Stimulated activated CD4-positive, alpha-beta T cell treated with anti-CD3 and anti-CD28 coated beads, Interleukin-1b, Interleukin-23, amount 100 ng/mL, for 4 hours (primary cell): ENCODE results near the gene PJA1.

ENCODE experiments used
- DNase-seq, 2 donors: peaks; one replicate each; pipeline ENCODE4 v3.0.0-alpha.2; 2020; ENCODE audit warnings: low read depth in 2 of 2

Gene PJA1

DNA sequence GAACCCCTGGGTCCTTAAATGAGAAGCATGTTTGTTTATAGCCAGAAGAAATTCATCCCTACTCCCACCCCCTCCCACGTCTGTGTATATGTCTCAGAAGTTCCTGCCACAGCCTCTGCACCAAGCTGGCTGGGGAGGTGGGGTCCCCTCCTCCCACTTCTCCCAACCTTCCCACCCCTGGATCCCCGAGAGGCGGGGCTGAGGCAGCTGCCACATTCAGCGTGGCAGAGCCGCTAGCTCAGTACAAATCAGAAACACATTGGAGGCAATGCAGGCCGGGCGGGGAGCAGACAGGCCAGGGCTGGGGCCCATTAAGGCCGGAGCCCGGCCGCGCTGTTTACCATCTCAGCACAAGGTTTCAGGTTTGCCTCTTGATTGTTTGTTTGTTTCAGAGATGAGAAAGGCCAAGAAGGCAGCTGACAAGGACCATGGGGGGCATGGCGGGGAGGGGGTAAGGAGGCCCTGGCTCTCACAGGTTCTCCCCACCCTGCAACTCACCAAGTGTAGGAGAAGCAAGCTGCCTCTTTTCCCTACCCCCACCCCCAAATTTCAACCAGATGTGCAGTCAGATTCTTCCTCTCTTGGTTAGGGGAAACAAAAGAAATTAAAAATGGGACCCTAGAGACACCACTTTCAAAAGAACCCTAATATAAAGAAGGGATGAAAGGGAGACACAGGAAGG, 22.3 kb downstream of the PJA1 start:
- DNase-seq = no peak

DNA sequence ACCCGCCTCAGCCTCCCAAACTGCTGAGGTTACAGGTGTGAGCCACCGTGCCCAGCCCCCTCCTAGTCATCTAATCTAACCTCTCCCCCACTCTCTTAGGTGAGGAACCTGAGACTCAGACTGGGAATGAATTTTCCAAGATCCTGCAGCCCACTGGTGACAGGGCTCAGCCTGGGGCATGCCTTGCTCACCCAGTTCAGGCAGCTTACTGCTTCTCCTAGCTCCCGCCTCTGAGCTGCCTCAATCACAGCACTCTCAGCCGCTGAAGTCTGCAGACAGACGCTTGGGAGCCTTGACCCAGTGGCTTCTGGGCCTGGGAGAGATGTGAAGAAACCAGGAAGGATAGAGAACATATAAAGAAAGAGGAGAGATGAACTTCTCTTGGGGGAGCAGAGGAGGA, 24.4 kb downstream of the PJA1 start:
- no peak for DNase-seq

DNA sequence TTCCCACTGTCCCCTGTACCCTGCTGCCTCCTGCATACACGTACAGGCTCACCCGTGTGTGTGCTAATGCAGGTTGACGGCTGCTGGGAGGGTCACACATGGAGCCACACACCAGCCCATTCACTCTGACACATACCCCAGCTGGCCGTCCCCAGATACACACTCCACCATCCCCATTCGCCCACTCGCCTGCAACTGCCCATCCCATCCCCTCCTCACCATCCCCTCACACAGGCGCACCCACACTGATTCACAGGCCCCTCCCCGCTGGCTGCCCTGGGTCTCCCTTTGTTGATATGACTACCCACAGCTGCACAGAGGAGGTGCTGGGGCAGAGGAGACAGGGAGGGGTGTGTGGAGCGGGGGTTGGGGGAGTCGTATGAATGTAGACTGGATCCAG, 25.7 kb downstream of the PJA1 start:
- no peak for DNase-seq

DNA sequence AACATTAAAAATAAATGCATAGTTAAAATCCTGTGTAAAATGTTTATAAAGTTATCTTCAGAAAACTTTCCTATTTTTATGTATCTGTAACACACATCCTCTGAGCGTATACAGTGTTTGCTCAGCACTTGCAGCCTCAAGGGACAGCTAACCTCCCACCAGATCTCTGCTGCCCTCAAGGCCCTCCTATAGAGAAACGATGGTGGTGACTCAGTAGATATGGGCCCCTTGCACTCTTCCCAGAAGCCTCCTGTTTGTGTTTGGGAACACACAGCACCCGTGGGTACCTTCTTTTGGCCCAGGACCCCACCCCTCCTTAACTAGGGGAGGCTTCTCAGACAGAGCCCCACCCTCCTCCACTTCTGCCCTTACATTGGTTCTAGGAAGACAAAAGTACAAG, 26.7 kb downstream of the PJA1 start:
- no peak for DNase-seq

DNA sequence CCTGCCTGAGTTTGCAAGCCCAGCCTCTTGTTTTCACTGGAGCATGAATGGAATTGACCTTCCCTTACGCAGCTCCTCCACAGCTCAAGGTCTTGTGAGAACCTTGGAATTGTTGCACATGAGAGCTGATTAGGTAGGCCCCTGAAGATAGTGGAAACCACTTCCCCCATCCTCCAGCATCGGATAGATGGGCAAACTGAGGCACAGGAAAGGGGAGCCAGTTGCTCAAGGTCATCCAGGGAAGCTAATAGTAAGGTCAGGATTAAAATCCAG, 27.2 kb downstream of the PJA1 start:
- DNase-seq = no peak

DNA sequence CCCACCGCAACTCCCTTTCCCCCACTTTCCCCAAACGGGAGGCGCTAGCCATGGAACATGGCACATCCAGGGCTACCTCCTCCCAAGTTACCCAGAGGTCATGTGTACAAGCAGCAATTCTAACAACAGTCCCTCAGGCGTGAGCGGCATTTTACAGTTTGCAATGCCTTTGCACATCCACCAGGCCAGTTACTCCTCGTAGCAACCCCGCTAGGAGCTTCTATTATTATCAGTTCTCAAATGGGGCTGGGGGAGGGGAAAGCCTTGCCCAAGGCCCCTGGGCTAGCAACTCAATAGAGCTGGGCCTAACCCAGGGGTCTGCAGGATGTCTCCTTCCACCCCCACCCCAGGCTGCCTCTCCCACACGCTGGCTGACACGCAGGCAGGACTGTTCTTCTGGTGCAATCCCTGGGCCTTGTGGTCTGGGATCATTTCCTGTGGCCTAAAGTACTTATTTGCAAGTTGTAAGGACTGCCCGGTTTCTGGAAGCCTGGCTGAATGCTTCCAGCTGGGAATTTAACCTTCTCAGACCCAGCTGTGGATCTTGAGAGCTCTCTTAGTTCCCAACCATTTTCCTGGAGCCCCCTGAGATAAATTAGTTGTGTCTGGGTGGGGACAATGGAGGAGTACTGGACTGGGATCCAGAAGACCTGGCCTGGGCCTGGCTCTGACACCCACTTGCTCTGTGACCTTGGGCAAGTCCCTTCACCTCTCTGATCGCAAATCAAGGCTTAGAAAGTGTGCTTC, 27.7 kb downstream of the PJA1 start:
- DNase-seq = no peak

DNA sequence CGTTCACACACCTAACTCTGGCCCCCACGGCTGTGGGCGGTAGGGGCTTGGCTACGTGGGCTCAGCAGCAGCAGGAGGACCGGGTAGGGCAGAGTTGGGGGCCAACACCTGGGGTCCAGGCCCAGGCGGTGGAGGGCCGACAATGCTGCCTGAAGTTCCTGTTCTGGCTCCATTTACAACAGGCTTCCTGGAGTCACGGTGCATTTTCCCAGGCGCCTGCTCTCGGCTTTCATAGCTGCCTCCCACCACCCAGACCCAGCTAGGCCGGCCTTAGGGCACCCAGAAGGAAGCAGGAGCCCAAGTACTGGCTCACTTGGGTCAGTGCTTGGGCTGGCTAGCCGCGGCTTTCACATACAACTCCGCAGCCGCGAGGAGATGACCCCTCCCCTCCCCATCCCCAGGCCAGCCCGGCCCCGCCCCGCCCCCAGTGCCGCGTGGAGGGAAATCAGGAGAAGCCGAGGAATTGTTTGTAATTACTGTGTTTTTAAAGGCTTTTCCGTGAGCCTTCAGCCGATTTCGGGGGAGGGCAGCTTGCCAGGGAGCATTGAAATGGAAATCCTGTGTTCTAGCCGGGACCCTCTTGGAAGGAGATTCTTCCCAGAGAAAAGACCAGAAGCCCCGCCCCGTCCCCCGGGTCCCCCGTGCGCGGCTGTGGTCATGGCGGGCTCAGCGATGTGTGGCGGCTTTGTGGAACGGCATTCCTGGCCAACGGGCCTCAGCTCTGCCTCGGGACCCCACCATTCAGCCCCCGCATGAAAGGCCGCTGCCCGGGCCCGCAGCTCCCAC, 28.5 kb downstream of the PJA1 start:
- DNase-seq = no peak

DNA sequence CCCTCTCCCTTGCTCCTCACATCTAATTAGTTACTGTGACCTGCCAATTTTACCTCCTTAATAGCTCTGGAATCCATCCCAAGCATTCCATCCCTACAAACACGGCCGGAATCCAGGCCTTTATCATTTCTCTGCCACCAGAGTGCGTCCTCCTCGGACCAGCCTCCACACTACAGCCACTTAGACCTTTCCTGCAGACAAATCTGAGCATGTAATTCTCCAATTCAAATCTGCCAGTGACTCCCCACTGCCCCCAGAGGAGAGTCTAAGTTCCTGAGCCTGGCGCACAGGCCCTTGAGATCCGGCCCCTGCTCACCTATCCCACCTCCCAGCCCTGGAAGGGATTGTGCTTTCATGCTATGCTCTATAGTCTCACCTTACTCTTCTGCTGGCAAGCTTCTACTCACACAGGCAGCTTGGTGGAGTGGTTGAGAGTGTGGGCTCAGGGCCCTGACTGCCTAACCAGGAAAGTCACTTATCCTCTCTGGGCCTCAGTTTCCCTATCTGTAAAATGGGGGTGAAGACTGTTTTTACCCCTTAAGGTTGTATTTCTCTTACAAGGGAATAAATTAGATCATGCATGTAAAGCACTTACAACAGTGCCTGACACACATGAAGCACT, 31.2 kb downstream of the PJA1 start:
- no peak for DNase-seq

DNA sequence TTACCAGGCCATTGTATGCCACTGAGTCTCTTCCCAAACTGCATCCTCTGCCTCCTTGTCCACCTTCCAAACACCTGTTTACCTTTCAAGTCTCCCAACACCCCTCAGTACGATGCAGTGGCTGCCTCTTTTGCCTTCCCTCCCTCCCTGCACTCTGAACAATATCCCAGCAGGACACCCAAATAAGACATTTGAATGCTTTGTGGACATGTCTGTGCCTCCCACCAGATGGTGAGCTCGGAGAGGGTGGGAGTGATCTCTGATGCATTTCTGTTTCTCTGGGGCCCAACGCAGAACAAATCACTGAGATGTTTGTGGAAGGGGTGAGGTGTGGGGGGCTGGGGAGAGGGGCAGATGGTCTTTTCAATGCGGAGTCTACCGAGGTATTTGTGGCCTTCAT, 33.4 kb downstream of the PJA1 start:
- DNase-seq = no peak

DNA sequence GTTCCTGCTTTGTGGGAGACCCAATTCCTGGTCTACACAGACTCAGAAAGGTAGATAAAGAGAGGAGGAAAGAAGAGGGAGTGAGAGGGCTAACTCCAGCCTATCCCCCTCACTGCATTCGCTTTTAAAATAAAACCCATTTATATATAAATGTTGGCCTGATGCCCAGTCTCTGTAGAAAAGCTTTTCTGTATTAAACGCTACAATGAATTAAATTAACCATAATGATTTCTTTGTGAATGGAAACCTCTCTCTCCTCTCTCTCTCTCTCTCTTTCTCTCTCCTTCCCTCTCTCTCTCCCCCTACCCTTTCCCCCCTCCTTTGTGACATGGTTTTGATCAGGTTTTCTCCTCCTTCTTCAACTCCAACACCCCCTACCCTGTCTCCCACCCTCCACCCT, 34.8 kb downstream of the PJA1 start:
- DNase-seq = no peak

DNA sequence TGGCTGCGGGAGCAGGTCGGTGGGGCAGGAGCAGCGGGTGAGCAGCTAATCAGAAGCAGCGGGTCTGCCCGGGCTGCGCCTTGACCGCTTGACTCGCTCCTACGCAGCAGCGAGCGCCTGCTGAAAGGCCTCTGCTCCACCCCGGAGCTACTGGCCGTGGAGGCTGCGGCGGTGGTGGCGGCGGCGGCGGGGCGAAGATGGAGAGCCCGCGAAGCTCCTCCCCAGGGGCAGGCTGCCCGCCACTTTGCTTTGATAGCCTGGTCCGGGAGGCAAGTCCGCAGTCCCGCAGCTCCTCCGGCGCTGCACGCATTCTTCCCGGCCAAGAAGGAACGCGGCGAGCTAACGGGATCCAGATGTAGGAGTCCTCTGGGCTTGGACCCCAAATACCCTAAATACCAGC, 36.7 kb downstream of the PJA1 start:
- DNase-seq = no peak

DNA sequence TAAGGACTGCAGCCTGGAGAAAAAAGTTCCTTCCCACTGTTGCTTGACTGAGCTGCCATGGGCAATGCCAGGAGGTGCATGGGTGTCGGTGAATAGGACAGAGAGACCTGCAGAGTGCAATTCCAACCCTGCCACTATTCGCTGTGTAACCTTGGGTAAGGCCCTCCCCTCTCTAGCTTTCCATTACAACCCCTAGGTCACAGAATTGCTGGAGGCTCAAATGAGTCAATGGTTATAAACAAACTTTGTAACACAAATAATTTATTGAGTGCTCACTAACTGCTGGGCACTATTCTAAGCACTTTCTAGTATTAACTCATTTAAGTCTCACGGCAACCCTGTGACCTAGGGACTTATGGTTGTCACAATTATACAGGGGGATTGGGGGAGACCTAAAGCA, 37.8 kb downstream of the PJA1 start:
- DNase-seq = no peak

DNA sequence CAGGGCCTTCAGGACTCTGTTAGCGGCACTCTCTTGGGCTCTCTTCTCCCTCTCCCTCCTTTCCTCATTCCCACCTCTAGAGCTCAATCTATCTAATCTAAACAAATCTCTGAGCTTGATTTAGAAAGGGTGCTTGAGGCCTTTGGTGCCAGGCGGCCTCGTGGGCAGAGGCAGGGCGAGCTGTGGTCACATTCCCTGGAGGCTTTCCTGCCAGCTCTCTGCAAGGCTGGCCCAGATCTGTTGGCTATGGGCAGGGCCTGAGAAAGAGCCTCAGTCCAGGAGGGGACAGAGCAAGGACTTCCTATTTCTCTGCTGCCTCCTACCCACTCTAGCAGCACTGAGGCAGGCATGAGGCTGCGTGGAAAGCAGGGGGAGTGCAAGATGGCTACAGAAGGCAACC, 38.6 kb downstream of the PJA1 start:
- no peak for DNase-seq

DNA sequence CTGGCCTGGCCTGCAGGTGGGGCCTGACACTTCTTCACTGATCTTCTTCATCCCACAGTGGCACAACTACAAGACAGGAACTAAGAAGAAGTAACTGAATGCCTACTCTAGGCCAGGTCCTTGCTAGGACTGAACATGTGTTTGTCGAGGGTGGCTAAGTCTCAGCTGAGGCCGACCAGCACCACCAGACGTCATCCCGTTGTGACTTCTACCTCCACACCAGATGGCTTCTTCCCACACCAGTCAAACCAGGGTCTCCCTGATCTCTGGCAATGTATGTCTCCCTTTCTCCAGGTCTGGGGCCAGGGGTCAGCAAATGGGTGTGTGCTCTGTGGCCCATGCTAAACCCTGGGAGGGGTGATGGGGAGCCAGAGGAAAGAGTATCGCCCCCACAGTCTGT, 40.2 kb downstream of the PJA1 start:
- DNase-seq = no peak

DNA sequence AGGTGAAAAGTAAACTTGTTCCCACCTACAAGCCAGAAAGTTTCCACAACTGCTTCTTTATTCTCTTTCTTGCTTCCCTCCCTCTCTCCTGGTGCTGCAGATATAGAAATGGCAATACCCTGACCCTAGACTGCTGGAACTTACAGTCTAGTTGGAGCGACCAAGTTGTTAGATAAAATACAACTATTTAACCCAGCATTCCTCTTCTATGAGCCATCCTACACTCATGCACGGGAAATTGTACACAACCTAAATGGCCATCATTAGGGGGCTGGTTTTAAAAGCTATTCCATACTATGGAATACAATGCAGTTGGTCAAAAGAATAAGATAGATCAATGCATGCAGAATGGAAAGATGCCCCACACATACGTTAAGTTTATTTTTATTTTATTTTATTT, 41.1 kb downstream of the PJA1 start:
- no peak for DNase-seq

DNA sequence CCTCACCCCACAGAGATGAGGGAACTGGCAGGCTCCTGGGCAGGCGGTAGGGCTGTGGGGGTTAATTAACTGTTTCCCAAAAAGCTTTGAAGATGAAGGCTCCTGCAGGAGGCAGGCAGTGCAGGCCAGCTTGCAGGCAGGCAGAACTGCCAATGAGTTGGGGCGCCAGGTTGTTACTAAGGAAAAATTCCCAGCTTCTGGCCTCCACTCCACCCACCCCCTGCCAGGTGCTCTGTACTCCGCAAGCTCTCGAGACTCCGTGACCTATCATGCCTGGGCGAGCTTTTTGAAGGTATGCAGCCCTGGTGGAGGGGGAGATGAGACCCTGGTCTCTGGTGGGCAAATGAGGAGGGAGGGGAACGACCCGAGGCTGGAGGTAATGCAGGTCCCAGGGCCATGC, 41.8 kb downstream of the PJA1 start:
- no peak for DNase-seq

DNA sequence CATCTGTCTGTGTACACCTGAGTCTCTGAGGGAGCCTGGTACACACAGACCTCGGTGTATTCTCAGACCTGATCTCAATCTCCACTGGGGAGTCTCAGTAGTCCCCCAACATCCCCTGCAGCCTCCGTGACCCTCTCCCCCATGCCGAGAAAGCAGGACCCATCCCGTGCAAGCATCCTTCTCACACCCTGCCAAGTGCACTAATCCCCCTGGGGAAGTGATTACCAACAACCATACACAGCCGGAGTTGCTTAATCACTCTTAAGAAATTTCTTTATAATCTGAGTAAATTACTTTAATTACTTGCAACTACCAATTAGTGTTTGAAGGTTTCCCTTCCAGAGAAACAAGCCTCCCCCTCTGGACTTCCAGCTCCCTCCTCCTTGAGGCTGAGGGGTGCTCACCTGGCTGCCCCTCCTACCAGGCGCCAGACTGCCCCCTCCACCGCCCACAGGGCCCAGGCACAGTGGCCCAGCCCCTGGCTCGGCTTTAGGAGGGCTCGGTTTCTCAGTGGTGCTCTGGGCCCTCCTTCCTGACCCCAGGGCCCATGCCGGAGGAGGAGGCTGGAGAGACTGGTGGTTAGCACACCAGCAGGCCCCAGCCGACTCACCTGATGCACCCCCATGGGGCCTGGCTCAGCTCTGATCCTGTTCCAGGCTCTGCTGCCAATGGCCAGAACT, 43.8 kb downstream of the PJA1 start:
- no peak for DNase-seq

DNA sequence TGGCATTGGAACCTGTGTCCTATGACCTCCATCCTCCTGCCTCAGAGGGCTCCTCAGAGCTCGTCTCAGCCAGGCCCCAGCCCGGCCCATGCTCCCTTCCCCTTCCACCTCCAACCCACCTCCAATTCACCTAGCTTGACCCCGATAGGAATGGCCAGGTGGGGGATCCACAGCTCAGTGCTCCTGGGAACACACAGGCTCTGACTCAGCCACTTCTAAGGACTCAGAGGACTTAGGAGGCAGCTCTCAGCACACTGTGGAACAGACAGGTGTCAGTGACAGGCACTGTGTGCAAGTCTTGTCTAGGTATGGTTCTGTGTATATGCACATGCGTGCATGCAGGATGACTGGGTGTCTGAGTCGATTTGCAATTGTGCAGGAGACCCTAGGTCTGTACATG, 44.8 kb downstream of the PJA1 start:
- DNase-seq = no peak

DNA sequence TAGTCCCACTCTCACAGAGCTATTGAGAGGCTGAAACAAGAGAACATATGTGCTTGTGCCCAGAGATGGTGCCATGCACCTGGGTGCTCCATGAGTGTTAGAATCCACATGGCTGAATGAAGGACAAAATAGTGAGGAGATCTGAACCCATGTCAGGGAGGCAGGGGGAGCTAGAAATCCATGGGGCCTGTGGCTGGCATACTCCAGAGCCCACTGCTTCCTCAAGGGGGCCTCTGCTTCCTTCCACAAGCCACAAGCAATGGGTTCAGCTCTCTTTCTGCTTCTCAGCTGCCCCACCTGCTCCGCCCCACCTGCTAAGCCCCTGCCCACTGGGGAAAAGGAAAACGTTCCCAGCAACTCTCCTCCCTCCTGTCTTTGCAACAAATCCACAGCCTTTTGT, 46.1 kb downstream of the PJA1 start:
- DNase-seq = no peak

DNA sequence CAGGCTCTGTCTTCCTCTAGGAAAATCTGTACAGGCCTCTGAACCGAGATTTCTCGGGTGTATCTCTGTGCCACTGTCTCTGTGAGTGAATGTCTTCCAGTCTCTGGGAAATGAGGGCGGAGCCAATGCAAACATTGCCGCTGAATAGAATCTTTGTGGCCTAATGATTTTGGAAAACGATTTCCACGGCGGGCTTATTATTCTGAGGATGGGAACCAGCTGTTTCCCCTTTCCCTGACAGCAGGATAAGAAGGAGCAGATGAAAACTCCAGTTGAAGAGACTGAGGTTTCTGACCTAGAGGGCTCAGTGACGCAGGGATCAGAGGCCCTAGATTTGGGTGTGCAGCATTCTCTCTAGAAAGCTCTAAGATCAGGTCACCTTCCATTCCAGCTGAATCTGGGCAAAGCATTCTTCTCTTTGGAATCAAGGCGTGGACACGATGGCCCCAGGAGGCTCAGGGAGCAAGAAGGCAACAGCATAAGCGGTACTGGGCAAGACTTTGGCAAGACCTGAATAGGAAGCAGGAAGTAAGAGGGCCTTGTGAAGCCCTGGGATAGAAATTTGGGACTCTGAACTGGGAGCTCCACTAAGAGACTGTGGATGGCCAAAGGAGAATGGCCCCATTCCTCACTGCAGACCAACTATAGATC, 47.3 kb downstream of the PJA1 start:
- no peak for DNase-seq

DNA sequence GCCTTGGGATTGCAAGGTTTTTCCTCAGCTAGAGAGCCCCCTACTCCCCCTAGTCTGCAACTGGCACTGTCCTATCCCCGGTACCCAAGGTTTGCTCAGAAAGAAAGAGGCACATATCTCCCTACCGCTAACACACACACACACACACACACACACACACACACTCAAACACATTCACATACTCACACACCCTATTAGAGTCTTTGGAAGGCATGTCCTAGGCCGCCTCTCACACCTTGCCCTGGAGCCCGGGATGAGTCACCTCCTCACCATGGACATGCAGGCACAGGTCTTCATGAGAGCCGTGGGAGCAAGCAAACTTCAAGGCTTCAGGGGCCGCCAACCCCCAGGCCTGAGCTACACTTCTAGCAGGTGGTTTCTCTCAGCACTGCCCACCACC, 49.2 kb downstream of the PJA1 start:
- DNase-seq = no peak

DNA sequence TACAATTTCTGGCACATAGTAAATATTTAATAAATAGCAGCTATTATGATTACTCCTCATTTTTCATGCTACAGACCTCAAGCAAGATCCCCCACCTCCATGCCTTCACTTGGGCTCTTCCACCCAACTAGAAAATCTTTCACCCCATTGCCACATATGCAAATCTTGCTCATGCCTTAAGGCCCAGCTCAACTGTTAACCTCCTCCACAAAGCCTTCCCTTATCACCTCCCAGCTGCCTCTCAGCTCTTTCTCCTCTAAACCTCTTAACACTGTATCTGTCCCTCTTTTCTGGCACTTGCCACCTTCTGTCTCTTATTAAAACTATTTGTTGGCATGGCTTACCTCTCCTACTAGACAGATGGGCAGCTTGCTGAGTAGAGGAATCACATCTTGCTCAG, 51.5 kb downstream of the PJA1 start:
- no peak for DNase-seq
